ENCODE measurements around the gene NBPF6. TPM values are rescaled to one million over a fixed set of nuclear protein-coding genes. Genes with fewer than 3 reads are reported as not detected.
"Not testable (repeated sequence)": the region's sequence is repeated elsewhere in the genome, so short reads cannot be mapped to it uniquely, and the experiment has no call there.

NBPF6 gene, protein sequence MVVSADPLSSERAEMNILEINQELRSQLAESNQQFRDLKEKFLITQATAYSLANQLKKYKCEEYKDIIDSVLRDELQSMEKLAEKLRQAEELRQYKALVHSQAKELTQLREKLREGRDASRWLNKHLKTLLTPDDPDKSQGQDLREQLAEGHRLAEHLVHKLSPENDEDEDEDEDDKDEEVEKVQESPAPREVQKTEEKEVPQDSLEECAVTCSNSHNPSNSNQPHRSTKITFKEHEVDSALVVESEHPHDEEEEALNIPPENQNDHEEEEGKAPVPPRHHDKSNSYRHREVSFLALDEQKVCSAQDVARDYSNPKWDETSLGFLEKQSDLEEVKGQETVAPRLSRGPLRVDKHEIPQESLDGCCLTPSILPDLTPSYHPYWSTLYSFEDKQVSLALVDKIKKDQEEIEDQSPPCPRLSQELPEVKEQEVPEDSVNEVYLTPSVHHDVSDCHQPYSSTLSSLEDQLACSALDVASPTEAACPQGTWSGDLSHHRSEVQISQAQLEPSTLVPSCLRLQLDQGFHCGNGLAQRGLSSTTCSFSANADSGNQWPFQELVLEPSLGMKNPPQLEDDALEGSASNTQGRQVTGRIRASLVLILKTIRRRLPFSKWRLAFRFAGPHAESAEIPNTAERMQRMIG
- total RNA-seq (2022) (not detected in 2 replicates), Bru-seq, nascent RNA (not detected), BruChase-seq, experiment 1, labeled RNA remaining after a 6-hour chase (not detected), BruChase-seq, experiment 2, labeled RNA remaining after a 2-hour chase (not detected)
- long read RNA-seq, result 0 reads

DNA sequence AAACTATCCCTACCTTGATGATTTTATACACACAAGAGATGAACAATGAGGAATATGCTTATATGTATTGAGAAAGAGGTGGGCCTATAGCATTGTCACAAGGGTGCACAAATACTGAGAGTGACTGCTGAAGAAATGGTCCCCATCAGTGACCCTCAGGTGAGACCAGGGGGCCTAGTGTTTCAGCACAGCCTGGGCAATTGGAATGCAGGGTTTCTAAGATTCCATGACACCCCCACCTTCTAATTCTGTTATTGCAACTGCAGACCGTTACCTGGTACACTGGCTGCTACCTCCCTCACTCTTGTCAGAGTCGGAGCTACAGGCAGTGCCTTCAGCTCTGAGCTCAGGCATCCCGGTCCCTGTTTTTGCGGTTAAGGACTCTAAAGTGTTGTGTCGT lies at the start of gene NBPF6:
TSS of gene NBPF6 (plus strand) at position 301 of the 400 bp plus-strand sequence. CDS start 259 bp downstream, outside the sequence.
- H3K27ac Mint-ChIP-seq (ENCODE audit: unreplicated experiment); H3K4me1 Mint-ChIP-seq (ENCODE audit: low read depth, unreplicated experiment); H3K4me3 Mint-ChIP-seq (ENCODE audit: low read depth, unreplicated experiment); BruUV-seq (replicated peaks); DNase-seq; intact Hi-C loops (cut with micrococcal nuclease; ENCODE audit: unreplicated experiment); H3K9me3 Mint-ChIP-seq (ENCODE audit: low read depth, unreplicated experiment); H3K36me3 Mint-ChIP-seq (ENCODE audit: insufficient read depth, unreplicated experiment); CTCF ChIA-PET; H3K27me3 Mint-ChIP-seq (ENCODE audit: unreplicated experiment): not testable (repeated sequence)

DNA sequence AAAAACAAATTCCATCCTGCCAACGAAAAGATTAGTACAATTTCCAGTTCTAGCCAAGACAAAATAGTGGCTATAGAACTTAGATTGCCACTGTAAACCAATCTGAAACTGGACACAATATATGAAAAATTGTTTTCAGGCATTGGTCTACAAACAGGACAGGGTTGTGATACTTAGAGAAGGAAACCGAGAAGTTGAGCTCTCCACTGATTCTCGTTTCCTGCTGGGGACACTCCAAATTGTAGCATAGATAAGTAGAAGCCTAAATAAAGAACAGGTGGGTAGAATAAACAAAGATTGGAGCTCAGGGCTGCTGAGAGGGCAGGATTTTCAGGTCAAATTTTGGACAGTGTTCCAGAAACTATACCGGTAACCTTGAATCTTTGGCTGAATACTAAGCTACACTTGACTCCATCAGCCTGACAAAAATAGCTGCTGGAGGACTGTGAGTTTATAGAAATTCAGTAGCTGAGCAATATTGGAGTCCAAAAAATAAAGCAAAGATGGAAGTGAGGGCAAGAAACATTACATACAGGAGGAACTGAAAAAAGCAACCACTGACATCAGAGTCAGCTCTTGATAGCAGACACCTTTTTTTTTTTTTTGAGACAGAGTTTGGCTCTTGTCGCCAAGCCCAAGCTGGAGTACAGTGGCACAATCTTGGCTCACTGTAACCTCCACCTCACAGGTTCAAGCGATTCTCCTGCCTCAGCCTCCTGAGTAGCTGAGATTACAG lies 38.9 kb upstream of the NBPF6 start:
- intact Hi-C loops (cut with micrococcal nuclease; ENCODE audit: unreplicated experiment); H3K27ac Mint-ChIP-seq (ENCODE audit: unreplicated experiment); CTCF ChIA-PET; H3K4me3 Mint-ChIP-seq (ENCODE audit: low read depth, unreplicated experiment); BruUV-seq (replicated peaks); DNase-seq; H3K27me3 Mint-ChIP-seq (ENCODE audit: unreplicated experiment); H3K9me3 Mint-ChIP-seq (ENCODE audit: low read depth, unreplicated experiment); H3K4me1 Mint-ChIP-seq (ENCODE audit: low read depth, unreplicated experiment); H3K36me3 Mint-ChIP-seq (ENCODE audit: insufficient read depth, unreplicated experiment): not testable (repeated sequence)

DNA sequence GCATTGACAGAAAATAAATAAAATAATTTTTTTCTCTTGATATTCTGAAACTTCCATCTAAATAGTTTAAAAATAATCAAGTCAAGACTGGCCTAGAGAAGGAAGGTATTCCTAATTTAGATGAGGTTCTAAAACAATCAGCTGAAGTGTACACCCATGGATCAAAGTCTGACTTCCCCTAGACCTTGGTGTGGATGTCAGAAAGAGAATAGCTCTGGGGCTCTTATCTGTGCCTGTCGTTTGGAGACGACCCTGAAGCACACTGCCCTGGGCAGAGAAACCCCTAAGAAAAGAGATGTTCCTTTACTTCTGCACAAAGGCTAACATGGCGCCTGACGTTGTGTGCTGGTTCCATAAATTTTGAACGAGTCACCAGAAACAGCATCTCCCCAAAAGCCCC lies 30.0 kb upstream of the NBPF6 start:
- H3K4me1 Mint-ChIP-seq (ENCODE audit: low read depth, unreplicated experiment); H3K9me3 Mint-ChIP-seq (ENCODE audit: low read depth, unreplicated experiment); H3K27me3 Mint-ChIP-seq (ENCODE audit: unreplicated experiment); H3K27ac Mint-ChIP-seq (ENCODE audit: unreplicated experiment); DNase-seq; H3K4me3 Mint-ChIP-seq (ENCODE audit: low read depth, unreplicated experiment); intact Hi-C loops (cut with micrococcal nuclease; ENCODE audit: unreplicated experiment); H3K36me3 Mint-ChIP-seq (ENCODE audit: insufficient read depth, unreplicated experiment); CTCF ChIA-PET; BruUV-seq (replicated peaks): not testable (repeated sequence)

DNA sequence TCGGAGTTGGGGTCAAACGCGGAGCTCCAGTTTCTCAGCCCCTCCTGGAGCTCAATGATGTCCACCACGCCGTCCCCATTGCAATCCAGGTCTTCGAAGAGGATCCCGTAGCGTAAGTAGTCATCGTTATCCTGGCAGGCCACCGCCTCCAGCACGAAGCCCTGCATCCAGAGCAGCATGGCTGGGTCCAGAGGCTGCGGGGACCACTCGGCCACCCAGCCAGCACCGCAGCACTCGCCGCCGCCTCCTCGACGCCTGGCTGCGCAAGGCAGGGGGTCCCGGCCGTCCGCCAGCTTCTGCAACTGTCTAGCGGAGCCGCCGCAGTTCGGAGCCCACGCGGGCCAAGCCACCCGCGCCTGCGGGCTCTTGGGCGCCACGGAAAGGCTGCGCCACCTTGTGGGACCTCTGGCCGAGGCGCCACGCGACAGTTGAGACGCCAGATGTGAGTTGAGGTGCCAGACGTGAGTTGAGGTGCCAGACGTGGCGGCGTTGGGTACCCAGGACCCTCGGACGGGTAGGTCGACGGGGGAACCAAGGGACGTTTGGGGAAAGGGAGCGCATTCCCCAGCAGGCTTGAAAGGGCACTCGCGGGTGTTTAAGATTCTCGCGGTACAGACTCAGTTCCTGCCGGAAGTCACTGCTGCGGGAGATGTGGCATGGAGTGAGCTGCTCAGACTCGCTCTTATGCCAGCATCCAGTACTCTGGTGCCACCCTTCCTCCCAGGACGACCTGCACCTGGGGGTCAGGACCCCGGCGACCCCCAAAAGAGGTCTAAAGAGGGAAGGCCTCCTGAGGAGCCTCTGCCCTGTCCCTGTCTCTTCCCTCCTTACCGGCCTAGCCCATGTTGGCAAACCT lies 28.9 kb upstream of the NBPF6 start:
- CTCF ChIA-PET; intact Hi-C loops (cut with micrococcal nuclease; ENCODE audit: unreplicated experiment); H3K36me3 Mint-ChIP-seq (ENCODE audit: insufficient read depth, unreplicated experiment); BruUV-seq (replicated peaks); H3K27me3 Mint-ChIP-seq (ENCODE audit: unreplicated experiment); H3K4me3 Mint-ChIP-seq (ENCODE audit: low read depth, unreplicated experiment); H3K9me3 Mint-ChIP-seq (ENCODE audit: low read depth, unreplicated experiment); H3K27ac Mint-ChIP-seq (ENCODE audit: unreplicated experiment); DNase-seq; H3K4me1 Mint-ChIP-seq (ENCODE audit: low read depth, unreplicated experiment): not testable (repeated sequence)

DNA sequence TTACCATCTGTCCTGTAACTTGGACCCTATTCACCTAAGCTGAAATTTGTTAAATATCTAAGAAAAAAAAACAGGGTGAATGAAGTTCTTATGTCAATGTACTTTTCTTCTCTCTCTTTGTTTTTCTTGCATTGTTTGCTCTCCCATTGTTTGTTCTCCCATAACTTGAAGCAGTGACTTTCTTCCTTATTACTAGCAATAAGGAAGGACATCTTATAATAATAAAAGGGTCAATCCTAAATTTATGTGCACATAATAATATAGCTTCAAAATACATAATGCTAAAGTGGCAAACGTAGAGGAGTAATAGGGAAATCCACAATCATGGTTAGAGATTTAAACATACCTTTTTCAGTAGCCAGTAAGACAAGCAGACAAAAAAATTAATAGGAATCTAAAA lies 23.3 kb upstream of the NBPF6 start:
- H3K9me3 Mint-ChIP-seq (ENCODE audit: low read depth, unreplicated experiment); CTCF ChIA-PET; DNase-seq; intact Hi-C loops (cut with micrococcal nuclease; ENCODE audit: unreplicated experiment); H3K36me3 Mint-ChIP-seq (ENCODE audit: insufficient read depth, unreplicated experiment); H3K4me1 Mint-ChIP-seq (ENCODE audit: low read depth, unreplicated experiment); H3K27ac Mint-ChIP-seq (ENCODE audit: unreplicated experiment); H3K4me3 Mint-ChIP-seq (ENCODE audit: low read depth, unreplicated experiment); H3K27me3 Mint-ChIP-seq (ENCODE audit: unreplicated experiment); BruUV-seq (replicated peaks): not testable (repeated sequence)

DNA sequence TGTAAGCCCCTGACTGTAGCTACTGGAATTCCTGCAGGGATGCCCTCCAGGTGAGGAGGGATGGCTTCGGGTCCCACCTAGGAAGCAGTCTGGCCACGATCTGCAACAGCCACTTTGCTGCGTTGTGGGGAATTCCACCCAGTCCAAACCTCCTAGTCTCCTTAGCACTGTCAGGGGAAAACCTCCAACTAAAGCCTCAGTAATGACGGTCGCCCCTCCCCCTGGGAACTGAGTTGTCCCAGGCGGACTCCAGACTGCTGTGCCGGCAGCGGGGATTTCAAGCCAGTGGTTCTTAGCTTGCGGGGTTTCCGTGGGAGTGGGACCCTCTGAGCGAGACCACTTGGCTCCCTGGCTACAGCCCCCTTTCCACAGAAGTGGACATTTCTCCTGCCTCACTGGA lies 18.1 kb upstream of the NBPF6 start:
- H3K4me1 Mint-ChIP-seq (ENCODE audit: low read depth, unreplicated experiment); H3K27me3 Mint-ChIP-seq (ENCODE audit: unreplicated experiment); H3K36me3 Mint-ChIP-seq (ENCODE audit: insufficient read depth, unreplicated experiment); H3K4me3 Mint-ChIP-seq (ENCODE audit: low read depth, unreplicated experiment); H3K9me3 Mint-ChIP-seq (ENCODE audit: low read depth, unreplicated experiment); H3K27ac Mint-ChIP-seq (ENCODE audit: unreplicated experiment); intact Hi-C loops (cut with micrococcal nuclease; ENCODE audit: unreplicated experiment); CTCF ChIA-PET; BruUV-seq (replicated peaks); DNase-seq: not testable (repeated sequence)

DNA sequence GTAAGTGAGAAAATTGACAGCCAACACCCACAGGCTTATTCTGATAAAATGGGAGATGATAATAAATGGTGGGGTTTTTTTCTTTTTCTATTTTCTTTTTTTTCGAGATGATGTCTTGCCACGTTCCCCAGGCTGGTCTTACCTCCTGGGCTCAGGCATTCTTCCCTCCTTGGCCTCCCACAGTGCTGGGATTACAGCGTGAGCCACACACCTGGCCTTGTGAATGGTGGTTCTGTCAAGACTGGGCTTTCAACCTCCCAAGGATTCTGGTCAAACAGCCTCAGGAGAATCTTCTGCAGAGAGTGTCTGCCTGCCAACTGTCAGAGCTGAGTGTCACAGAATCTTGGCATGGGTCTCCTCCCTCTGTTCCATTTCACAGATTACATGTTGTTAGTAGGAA lies 16.7 kb upstream of the NBPF6 start:
- DNase-seq; H3K4me3 Mint-ChIP-seq (ENCODE audit: low read depth, unreplicated experiment); H3K9me3 Mint-ChIP-seq (ENCODE audit: low read depth, unreplicated experiment); CTCF ChIA-PET; H3K4me1 Mint-ChIP-seq (ENCODE audit: low read depth, unreplicated experiment); H3K36me3 Mint-ChIP-seq (ENCODE audit: insufficient read depth, unreplicated experiment); intact Hi-C loops (cut with micrococcal nuclease; ENCODE audit: unreplicated experiment); BruUV-seq (replicated peaks); H3K27me3 Mint-ChIP-seq (ENCODE audit: unreplicated experiment); H3K27ac Mint-ChIP-seq (ENCODE audit: unreplicated experiment): not testable (repeated sequence)

DNA sequence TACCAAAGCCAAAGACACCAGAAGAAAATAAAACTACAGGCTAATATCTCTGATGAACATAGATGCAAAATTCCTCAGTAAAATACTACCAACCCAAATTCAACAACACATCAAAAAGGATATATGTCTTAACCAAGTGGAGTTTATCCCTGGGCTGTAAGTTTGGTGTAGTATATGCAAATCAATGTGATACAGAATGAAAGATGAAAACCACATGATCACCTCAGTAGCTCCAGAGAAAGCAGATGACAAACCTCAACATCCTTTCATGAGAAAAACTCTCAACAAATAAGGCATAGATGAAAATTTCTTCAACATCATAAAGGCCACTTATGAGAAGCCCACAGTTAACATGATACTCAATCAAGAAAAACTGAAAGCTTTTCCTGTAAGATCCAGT lies 11.6 kb upstream of the NBPF6 start:
- BruUV-seq (replicated peaks); H3K27me3 Mint-ChIP-seq (ENCODE audit: unreplicated experiment); H3K27ac Mint-ChIP-seq (ENCODE audit: unreplicated experiment): not testable (repeated sequence)

DNA sequence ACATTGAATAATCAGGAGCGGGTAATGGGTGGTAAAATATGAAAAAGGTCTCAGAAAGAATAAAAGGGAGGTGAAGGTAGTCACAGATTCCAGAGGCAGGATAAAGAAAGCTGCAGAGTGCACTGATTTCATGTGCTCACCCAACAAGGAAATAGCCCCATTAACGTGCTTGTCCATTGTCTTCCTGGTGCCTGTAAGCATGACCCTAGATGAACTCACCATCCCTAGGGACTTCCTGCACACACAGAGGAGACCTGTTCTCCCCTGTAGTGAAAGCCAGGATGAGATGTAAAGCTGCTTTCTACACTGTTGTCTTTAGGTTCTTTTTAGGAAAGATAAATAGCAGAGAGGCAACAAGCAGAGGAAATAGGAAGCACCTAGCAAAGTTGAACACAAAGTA lies 4.4 kb downstream of the NBPF6 start:
- H3K36me3 Mint-ChIP-seq (ENCODE audit: insufficient read depth, unreplicated experiment); H3K4me1 Mint-ChIP-seq (ENCODE audit: low read depth, unreplicated experiment); H3K27me3 Mint-ChIP-seq (ENCODE audit: unreplicated experiment); intact Hi-C loops (cut with micrococcal nuclease; ENCODE audit: unreplicated experiment); H3K4me3 Mint-ChIP-seq (ENCODE audit: low read depth, unreplicated experiment); CTCF ChIA-PET; DNase-seq; BruUV-seq (replicated peaks); H3K9me3 Mint-ChIP-seq (ENCODE audit: low read depth, unreplicated experiment); H3K27ac Mint-ChIP-seq (ENCODE audit: unreplicated experiment): not testable (repeated sequence)

More for the DNA sequence above, 11.6 kb upstream of the NBPF6 start:
- H3K36me3 Mint-ChIP-seq (ENCODE audit: insufficient read depth, unreplicated experiment); H3K9me3 Mint-ChIP-seq (ENCODE audit: low read depth, unreplicated experiment); CTCF ChIA-PET; DNase-seq; H3K4me3 Mint-ChIP-seq (ENCODE audit: low read depth, unreplicated experiment); intact Hi-C loops (cut with micrococcal nuclease; ENCODE audit: unreplicated experiment); H3K4me1 Mint-ChIP-seq (ENCODE audit: low read depth, unreplicated experiment): not testable (repeated sequence)

All from Calu3 (cell line).